Stimulated activated CD4-positive, alpha-beta T cell treated with anti-CD3 and anti-CD28 coated beads, Interleukin-15, amount 100 ng/mL, for 48 hours (primary cell): ENCODE measurements around the gene LIN7B.

ENCODE experiments used
- DNase-seq, 2 donors: peaks; one replicate each; pipeline ENCODE4 v3.0.0-alpha.2; 2020; ENCODE audit warnings: low read depth in 2 of 2

The LIN7B gene

DNA sequence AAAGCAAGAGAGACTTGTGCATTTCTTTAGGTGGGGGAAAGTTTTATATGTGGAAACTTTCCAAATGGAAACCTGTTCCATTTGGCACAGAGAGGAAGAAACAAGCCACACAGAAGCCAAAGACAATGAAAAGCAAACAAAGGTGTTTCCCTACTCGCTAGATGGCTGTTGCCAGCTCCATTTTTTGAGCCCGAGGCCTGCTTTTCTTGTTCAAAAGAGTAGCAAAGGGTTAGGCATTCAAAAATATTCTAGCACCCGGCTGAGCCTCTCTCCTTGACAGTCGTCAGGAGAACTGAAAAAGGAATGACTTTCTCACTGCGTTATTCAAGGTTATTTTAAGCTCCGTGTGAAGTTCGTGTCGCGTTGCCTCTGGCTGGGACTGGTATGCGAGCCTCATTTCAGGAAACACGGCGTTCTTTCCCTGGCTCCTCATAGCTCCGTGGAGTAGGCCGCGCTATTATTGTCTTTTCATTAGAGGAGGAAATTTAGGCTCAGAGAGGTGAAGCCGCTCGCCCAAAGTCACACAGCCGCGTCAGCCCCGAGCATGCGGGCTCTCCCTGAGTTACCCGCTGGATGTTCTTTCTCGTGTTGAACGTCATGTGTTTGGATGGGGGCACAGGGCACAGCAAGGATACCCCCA is 51.1 kb downstream of the LIN7B start:
- no peak for DNase-seq

DNA sequence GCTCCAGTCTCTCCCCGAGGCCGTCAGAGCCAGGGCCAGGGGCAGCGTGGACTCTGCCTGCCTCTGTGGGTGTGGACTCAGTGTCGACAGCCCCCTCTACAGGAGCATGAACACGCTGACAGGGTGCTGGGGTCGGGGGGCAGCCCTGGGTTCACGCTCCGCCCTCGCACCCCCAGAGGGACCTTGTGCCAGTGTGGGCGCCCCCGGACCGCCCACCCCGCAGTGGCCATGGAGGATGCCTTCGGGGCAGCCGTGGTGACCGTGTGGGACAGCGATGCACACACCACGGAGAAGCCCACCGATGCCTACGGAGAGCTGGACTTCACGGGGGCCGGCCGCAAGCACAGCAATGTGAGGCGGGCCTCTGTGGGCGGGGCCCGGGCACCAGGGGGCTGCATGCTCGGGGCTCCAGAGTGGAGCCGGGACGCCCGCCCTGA is 51.7 kb downstream of the LIN7B start:
- no peak for DNase-seq

- DNase-seq = no peak
Measured at GRCh38 chr19:49167857-49168409, 53.8 kb downstream of the LIN7B start.
